COLO668 (cell line): ENCODE data around the gene INPPL1.

Experiments
- DNase-seq: peaks from one replicate; lab custom pipeline; 2025; ENCODE audit not compliant: unreplicated experiment; lab: John Stamatoyannopoulos, UW

Gene INPPL1

DNA sequence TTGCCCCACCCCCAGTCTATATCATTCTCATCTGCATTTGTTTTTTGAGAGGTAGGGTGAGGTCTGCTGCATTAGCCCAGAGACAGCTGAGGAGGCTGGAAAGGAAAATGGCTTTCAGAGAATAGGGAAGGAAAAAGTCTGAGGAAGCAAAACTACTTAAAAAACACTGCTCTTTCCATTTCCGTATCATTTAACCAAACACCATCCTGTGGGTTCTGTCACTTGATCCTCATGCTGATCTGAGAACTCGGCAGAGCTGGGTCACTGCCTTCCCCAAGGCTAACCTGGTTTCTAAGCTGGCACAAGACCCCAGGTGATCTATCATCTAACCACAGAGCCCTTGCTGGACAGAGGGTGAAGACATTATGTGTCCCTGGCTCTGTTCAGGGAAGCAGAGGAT lies 6.7 kb upstream of the INPPL1 start:
- no peak for DNase-seq

DNA sequence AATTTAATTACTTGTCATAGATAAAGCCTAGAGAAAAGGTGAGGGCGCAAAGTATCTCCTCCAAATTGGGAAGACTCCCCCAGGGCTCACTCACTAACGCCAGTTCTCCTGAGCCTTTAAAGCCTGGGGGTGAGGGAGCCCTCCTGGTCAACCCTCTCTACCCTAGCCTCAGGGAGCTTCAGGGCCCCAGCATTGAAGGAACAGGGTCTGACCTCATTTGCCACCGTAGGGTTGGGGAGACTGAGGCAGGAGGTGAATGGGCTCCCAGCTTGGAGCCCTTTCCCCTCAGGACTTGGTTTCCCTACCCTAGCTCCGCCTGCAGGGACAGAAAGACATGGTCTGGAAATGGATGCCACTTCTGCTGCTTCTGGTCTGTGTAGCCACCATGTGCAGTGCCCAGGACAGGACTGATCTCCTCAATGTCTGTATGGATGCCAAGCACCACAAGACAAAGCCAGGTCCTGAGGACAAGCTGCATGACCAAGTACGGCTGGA lies 6.3 kb upstream of the INPPL1 start:
- no peak for DNase-seq

DNA sequence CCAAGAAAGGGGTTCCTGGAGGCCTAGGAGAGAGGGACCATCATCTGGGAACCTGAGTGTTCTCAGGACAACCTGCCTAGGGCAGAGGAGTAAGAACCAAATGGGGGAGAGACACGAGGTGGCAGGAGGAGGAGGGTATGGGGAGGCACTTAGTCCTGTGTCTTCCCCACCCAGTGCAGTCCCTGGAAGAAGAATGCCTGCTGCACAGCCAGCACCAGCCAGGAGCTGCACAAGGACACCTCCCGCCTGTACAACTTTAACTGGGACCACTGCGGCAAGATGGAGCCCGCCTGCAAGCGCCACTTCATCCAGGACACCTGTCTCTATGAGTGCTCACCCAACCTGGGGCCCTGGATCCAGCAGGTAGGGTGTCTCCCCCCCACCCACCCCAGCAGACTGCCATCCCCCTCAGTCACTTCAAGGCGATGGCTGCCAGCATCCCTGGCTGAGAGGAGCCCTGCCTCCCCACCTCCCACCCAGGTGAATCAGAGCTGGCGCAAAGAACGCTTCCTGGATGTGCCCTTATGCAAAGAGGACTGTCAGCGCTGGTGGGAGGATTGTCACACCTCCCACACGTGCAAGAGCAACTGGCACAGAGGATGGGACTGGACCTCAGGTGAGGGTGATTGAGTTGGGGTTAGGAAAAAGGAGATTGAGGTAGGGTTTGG lies 3.7 kb upstream of the INPPL1 start:
- no peak for DNase-seq

DNA sequence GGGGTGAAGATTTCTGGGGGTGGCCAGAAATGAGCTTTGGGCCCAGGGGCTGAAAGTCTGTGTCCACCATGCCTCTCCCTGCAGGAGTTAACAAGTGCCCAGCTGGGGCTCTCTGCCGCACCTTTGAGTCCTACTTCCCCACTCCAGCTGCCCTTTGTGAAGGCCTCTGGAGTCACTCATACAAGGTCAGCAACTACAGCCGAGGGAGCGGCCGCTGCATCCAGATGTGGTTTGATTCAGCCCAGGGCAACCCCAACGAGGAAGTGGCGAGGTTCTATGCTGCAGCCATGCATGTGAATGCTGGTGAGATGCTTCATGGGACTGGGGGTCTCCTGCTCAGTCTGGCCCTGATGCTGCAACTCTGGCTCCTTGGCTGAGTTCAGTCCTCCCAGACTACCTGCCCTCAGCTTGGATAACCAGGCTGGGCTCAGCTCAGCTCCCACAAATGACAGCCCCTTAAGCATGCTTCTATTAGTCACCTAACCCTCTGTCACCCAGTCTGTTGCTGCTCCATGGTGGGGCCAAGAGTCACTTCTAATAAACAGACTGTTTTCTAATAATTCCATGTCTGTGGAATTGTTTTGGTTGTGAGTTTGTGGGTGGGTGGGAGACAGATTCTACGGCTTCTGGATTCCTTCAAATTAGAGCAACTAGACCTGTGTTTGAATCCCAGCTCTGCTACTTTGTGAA lies 3.0 kb upstream of the INPPL1 start:
- no peak for DNase-seq

DNA sequence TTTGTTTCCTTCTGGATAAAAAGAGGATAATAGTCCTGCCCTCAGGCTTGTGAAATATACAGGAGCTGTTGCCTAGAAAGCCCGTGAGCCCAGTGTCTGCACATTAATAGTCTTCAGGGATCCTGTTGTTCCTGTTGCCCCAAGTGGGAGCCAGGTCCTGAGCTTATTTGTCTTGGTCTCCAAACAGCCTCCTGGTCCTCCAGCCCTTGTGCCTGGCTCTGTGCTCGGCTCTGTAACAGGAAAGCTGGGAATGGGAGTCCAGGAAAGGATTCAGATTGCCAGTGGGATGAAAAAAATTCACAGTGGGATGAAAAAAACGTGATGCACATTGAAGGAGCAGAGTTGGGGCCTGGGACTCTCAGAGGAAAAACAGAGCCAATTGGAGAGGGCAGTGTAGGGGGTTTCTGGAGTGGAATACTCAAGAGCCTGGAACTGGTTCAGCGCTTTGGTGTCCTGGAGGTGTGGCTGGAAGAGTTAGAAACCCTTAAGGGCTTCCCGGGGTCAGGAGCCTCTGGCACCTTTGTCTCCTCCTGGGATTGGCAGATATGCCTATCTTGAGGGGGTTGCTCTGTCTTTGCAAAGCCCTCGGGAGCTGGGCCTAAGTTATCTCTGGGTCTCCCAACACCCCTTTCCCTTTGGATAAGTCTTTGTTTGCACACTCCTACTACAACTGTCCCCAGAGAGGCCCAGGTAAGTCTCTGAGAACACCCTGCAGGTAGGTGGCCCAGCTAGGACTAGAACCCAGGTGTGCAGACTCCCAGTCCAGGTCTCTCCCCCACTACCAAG lies 2.3 kb upstream of the INPPL1 start:
- DNase-seq, result no peak

DNA sequence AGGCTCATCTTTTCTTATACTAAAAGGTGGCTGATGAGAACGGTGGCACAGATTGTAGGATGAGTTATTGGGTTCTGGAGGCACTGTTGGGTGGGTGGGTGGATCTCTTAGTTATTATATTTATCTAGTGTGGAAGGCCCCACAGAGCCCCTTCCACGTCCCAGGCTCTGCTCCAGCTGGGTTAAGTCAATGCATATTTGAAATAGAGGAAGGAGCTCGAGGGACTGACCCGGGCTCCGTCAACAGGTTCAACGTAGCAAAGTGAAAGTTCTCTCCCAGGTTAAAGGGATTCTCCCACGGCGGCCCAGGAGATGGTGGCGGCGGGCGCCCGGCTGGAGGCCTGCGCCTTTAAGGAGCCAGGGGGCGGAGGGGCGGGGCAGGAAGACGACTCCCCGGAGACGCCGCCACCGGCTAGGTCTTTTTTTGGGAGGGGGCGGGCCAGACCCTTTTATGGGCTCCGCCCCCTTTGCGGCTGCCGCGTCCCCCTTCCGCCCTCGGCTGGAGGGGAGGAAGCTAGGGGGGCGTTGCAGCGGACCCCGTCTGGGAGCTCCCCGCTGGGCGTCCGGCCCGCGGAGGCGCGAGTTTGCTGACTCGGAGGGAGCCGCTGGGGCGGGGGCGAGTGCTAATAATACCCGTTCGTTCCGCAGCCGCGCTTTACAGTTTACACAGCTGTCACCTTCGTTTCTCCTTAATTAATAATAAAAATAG lies 1.5 kb upstream of the INPPL1 start:
- peak; percentile 89 for DNase-seq

DNA sequence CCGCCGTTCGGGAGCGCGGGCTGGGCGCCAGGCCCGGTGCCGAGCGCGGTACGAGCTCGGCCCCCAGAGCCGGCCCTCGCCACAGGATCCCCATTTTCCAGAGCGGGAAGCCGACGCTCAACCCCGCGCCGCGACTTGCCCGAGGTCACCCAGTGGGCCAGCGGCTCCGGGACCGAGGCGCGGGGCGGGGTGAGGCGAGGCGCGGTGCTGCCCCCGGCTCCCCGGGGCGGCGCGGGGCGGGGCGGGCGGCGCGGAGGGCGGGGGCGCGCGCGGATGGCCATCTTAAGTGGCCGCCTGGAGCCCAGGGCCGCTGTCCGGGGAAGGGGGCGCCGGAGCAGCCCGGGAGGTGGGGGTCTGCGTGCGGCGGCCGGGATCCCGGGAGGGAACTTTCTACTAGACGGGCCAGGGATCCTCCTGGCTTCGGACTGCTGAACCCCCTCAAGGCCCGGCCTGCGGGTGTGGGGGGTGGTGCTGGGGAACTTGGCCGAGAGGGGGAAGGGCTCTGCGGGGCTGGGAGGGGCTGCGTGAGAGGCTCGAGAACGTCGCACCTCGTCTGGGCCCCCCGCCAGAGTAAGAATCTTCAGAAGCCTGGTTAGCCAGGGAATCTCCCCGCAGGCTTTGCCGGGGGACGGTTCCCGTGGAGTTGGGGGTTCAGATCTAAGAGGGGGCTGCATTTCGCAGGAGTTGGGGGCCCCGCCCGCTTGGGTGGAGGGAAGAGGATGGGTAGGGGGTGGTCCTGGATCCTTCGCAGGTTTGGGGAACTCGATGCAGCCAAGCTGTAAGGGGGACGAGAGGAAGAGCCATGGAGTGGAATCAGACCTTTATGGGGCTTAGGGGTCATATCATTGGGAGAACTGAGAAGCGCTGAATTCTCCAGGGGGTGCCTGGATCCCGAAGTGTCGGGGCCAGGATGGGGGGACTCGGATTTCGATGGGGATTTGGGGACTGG lies 678 bp upstream of the INPPL1 start:
- peak; percentile 80 for DNase-seq

DNA sequence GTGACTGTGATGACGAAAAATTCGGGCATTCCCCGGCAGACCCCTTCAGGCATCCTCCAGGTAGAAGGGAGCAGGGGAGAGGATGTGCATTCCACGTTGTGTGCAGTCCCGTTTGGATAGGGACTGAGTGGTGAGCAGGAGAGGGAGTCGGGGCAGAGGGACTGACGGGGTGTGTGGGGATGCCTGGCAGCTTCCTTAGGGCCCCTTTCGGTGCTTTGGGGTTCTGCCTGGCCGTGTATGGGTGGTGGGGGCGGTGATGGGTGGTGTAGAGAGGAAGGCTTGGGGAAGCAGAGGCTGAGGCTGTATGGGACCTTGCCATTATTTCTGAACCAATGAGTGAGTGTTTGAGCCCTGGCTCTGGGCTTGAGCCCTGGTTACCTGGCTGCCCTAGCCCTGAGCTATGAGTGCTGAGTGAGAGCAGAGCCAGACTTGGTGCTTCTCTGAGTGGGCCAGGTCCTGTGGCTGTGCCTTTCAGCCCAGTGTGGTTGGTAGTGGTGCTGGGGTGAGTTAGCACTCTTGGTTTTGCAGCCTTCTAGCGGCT lies 914 bp downstream of the INPPL1 start:
- DNase-seq, result no peak

DNA sequence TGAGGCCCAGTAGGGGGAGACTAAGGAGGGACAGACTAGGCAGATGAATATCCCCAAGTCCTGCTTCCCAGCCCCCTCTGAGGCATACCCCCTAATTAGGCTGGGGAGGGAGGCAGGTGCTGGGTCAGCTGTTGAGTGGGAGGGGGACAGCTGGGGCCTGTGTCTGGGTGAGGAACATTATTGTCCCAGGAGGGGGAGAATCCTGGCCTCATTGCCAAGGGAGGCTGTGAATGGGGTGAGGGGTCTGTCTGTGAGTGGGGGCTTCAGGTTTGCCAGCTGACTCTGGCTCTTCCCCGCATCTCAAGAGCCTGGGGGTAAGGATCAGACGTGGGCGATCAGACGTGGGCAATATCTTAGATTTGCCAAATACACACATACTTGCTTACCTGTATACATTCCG lies 2.1 kb downstream of the INPPL1 start:
- DNase-seq, result peak; percentile 25

DNA sequence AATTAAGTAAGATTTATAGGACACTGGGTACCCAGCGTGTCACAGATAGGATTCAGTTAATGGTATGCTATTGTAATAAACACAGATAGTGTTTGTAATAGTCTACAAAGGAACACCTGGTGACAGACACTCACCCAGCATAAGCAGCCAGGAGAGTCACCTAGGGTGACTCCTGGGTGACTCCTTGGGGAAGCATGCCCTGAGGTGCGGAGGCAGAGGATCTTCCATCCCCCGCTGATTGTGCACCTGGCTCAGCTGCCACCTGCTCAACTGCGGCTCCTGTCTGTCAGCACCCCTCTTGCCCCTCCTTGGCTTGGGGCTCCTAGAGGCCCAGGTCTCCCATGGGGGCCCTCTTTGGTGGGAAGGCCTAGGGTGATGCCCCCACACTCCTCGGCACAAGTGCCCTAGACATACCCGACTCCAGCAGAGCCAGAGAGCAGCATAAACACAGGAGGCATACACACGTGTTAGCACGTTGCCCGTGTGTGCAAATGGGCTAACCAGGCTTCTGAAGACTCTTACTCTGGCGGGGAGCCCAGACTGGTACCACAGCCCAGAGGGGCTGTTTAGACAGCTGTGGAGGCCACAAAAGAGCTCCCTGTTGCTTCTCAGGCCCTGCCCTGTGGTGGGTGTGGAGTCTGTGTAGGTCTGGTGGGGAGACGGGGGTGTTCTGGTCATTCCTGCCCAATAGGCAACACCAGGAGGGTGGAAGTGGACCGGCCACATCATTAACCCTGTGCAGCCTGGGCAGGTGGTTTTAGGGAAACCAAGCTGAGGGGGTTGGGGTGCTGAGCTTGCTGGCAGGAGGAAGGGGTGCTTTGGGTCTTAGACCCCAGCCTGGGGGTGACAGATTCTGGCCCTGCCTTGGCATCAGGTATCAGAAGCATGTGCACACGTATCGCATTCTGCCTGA lies 3.0 kb downstream of the INPPL1 start:
- DNase-seq, result peak; percentile 84

DNA sequence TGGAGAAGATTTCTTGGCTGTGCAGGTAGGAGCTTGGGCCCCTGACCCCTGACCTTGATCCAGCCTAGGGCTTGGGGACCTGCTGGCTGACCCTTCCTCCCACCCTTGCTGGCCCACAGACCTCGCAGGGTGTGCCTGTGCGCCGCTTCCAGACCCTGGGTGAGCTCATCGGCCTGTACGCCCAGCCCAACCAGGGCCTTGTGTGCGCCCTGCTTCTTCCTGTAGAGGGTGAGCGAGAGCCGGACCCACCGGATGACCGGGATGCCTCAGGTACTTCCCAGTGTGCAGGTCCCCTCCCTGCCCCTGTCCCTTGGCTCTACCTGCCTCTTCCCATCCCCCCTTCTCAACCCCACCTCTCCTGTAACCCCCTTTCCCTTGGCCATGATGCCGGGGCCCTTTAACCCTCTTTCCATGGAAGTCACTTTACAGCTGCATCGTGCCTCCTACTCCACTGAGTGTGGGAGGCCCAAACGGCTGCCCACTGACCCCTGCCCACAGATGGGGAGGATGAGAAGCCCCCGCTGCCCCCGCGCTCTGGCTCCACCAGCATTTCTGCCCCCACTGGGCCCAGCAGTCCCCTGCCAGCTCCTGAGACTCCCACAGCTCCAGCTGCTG lies 3.8 kb downstream of the INPPL1 start:
- peak; percentile 66 for DNase-seq

DNA sequence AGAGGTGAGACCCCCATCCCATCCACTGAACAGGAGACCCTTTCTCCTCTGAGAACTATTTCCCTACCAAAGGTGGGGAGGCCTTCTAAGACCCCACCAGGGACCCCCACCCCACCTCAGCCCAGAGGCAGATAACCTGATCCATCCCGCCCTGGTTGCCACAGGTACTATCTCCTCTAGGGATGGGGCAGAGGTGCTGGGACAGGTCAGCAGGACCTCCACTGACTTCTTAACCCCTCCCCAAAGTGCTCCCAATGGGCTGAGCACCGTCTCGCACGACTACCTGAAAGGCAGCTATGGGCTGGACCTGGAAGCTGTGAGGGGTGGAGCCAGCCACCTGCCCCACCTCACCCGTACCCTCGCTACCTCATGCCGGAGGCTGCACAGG lies 4.3 kb downstream of the INPPL1 start:
- DNase-seq, result no peak

DNA sequence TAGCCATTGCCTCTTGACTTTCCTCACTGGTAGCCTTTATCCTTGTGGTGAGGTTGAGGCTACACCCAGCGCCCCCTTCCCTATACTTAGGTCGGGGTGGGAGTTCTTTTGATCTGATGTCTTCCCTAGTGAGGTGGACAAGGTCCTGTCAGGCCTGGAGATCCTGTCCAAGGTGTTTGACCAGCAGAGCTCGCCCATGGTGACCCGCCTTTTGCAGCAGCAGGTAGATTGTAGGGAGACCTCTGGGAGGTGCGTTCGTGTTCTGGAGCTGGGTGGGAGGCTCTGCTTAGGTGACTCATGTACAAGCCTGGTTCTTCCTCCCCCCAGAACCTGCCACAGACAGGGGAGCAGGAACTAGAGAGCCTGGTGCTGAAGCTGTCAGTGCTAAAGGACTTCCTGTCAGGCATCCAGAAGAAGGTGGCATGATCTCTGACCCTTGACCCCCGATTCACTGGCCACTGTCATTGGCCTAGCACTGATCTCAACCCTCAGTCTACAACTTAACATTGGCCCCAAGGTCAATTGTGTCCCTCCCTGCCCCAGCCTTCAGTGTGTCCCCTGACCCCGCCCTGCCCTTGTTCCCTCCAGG lies 4.9 kb downstream of the INPPL1 start:
- DNase-seq, result no peak

DNA sequence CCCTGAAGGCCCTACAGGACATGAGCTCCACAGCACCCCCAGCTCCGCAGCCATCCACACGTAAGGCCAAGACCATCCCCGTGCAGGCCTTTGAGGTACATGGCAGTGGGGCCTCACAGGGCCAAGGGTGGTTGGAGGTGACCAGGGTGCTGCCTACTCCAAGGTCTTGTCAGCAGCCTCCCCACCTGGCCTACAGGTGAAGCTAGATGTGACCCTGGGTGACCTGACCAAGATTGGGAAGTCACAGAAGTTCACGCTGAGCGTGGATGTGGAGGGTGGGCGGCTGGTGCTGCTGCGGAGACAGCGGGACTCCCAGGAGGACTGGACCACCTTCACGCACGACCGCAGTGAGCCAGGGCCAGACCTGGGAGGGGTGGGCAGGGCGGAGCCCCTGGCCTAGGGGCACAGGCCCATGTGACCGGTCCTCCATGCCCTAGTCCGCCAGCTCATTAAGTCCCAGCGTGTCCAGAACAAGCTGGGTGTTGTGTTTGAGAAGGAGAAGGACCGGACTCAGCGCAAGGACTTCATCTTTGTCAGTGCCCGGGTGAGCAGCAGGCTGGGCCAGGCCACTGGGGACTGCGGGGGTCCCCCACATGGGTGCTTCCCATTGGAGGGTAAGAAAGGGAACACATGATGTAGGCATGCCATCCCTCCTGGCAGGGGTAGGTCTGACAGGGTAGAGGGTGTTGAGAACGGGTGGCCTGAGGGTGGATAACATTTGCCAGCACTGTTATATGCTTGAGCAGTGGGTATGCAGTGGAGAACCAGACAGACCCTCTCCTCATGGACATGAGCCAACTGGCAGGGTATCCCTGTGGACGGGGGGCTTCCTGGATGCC lies 5.6 kb downstream of the INPPL1 start:
- no peak for DNase-seq

DNA sequence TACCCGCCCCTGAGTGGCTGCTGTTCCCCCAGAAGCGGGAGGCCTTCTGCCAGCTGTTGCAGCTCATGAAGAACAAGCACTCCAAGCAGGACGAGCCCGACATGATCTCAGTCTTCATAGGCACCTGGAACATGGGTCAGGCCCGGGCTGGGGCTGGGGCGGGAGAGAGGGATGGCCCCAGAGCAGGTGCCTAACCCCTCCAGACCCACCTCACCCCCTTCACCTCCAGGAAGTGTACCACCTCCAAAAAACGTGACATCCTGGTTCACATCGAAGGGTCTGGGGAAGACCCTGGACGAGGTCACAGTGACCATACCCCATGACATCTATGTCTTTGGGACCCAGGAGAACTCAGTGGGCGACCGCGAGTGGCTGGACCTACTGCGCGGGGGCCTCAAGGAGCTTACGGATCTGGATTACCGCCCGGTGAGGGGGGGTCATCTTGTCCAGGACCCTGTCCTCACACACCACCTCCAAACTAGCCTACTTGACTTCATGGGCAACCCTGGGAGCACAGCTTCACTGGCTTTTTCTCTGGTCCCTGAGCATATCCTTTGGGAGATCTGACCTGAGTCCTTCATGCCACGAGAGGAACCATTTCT lies 6.3 kb downstream of the INPPL1 start:
- no peak for DNase-seq

DNA sequence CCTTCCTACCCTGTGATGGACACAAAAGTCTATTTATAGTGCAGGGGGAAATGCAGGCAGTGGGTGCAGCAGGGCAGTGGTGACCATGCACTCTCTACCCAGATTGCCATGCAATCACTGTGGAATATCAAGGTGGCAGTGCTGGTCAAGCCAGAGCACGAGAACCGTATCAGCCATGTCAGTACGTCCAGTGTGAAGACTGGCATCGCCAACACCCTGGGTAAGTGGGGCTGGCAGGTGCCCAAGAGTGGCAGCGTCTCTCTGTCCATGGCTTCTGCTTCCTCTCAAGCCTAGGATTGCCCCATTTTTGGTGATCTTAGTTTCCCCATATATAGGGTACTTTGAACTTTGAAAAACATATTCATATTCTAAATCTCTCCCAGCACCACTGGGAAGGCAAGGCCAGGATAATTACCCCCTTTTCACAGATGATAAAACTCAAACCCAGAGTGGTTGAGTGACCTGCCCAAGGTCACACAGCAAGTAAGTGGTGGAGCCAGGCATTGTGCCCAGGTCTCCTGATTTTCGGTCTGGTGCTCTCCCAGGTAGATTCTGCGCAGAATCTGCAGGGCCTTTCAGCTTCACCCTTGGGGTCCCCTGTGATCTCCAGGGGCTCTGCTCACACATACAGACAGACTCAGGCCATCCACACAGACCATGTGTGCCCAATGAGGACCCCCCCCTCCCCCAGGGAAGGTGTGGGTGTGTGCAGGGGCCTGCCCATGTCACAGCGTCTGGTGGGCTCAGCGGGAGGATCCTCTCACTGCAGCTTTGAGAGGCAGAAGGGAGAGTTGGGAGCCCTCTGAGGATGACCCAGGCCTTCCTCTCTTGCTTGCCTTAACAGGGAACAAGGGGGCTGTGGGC lies 7.1 kb downstream of the INPPL1 start:
- DNase-seq, result no peak
